ENCODE results near the gene LRP10. TPM values are rescaled to one million over a fixed set of nuclear protein-coding genes. Genes with fewer than 3 reads are reported as not detected.

Gene LRP10
- total and polyA plus RNA-seq, 4 donors: 25.7 to 148 (median 94.0) TPM

DNA sequence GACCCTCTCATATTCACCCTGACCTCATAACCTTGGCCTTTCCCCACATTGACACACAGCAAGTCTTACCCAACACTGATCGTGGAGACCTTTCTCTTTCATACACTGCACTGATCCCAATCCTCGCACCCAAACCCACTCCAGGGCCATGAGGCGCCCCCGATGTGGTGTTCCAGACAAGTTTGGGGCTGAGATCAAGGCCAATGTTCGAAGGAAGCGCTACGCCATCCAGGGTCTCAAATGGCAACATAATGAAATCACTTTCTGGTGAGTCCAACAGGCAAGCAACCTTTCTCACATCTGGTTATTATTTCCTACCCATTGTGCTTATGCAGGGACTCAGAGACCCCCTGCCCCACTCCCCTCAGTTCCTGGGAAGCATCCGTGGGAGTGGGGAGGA, 29.8 kb upstream of the LRP10 start:
- DNase-seq (no peak), ATAC-seq (ENCODE audit: insufficient read depth, low FRiP score) (no peak)
- Histone ChIP-seq H3K9me3 (ENCODE audit: control insufficient read depth in 4 of 4, insufficient read depth in 3 of 4, low read length in 3 of 4) (peaks cover 0 to 2% (median 0%) of the 10 kb centered on the region in 4 donors), H3K27ac (ENCODE audit: low read depth in 1 of 2, low read length in 1 of 2) (no peak overlapping the region), H3K4me3 (no peak overlapping the region), H3K36me3 (ENCODE audit: control insufficient read depth in 4 of 4, insufficient read depth in 4 of 4, low read length in 4 of 4) (peaks cover 0 to 59% (median 50%) of the 10 kb centered on the region in 4 donors), H3K27me3 (ENCODE audit: control insufficient read depth in 3 of 3, insufficient read depth in 3 of 3, low read length in 2 of 3) (no peaks in the 10 kb centered on the region), H3K4me1 (ENCODE audit: control insufficient read depth in 5 of 5, insufficient read depth in 5 of 5, low read length in 5 of 5) (peaks cover 0 to 31% (median 19%) of the 10 kb centered on the region in 5 donors), H3K9ac (ENCODE audit: insufficient read depth in 1 of 2, low read length in 2 of 2) (peak overlapping the region in 1 of 2 donors; percentile 38)
- 93 to 94% methylated on average over 8 of the region's 8 CpGs for WGBS, 2 donors
- TF ChIP-seq CTCF (IDR thresholded peaks at IDR 0.05; ENCODE audit: control extremely low read depth, extremely low read depth): no peak

DNA sequence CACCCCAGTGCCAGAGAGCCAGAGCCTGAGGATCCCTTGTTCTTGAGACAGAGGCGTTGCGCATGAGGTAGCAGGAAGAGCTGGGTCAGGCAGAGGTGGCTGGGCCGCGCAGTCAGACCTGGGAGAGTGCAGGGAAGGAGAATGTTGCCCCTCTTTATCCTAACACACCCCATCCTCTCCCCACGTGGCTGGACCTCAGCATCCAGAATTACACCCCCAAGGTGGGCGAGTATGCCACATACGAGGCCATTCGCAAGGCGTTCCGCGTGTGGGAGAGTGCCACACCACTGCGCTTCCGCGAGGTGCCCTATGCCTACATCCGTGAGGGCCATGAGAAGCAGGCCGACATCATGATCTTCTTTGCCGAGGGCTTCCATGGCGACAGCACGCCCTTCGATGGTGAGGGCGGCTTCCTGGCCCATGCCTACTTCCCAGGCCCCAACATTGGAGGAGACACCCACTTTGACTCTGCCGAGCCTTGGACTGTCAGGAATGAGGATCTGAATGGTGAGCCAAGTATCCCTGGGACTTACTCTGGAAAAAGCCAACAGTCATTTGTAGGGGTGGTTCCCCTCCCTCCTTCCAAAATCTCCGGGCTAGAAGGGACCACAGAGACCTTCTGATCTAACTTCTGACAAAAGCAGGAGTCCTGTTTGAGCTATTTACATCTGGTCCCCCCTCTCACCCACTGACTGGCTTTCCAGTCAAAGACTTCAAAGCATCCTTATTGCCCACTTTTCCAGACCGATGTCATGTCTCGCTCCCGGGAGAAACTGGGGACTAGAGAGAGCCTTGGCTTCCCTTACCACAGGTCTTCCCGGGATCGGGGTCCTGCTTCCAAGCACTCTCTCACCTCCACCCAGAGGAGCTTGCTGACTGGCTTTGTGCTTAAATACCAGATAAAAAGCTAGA, 29.1 kb upstream of the LRP10 start:
- Histone ChIP-seq H3K4me3 (no peak overlapping the region), H3K27ac (ENCODE audit: low read depth in 1 of 2, low read length in 1 of 2) (no peak overlapping the region), H3K9me3 (ENCODE audit: control insufficient read depth in 4 of 4, insufficient read depth in 3 of 4, low read length in 3 of 4) (peaks cover 0 to 2% (median 0%) of the 10 kb centered on the region in 4 donors), H3K36me3 (ENCODE audit: control insufficient read depth in 4 of 4, insufficient read depth in 4 of 4, low read length in 4 of 4) (peaks cover 0 to 62% (median 51%) of the 10 kb centered on the region in 4 donors), H3K27me3 (ENCODE audit: control insufficient read depth in 3 of 3, insufficient read depth in 3 of 3, low read length in 2 of 3) (no peaks in the 10 kb centered on the region), H3K4me1 (ENCODE audit: control insufficient read depth in 5 of 5, insufficient read depth in 5 of 5, low read length in 5 of 5) (peaks cover 0 to 34% (median 21%) of the 10 kb centered on the region in 5 donors), H3K9ac (ENCODE audit: insufficient read depth in 1 of 2, low read length in 2 of 2) (no peak overlapping the region)
- no peak for ATAC-seq (ENCODE audit: insufficient read depth, low FRiP score)
- TF ChIP-seq CTCF (IDR thresholded peaks at IDR 0.05; ENCODE audit: control extremely low read depth, extremely low read depth): no peak
- DNase-seq: no peak
- 91 to 92% methylated on average over 28 of the region's 28 CpGs for WGBS, 2 donors

DNA sequence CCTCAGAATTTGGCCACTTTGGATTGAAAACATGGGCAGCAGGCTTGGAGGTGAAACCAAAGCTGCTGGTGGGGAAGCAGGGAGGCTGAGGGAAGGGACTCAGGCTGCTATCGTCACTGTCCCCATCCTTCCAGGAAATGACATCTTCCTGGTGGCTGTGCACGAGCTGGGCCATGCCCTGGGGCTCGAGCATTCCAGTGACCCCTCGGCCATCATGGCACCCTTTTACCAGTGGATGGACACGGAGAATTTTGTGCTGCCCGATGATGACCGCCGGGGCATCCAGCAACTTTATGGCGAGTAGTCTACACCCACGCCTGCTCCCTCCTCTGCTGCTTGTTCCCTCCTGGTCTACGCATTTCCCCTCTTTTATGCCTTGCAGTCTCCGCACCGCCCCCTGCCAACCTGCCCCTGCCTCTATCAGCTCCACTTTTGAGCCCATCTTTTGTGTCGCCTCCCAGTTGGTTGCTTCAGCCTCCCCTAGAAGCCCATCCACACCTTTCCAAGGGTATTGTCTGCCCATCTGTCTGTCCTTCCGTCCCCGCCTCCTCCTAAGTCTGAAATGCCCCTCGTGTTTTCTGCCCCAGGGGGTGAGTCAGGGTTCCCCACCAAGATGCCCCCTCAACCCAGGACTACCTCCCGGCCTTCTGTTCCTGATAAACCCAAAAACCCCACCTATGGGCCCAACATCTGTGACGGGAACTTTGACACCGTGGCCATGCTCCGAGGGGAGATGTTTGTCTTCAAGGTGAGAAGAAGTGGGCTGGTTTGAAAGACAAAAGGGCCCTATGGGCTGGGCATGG, 28.2 kb upstream of the LRP10 start:
- TF ChIP-seq CTCF (IDR thresholded peaks at IDR 0.05; ENCODE audit: control extremely low read depth, extremely low read depth): no peak
- peaks cover 0 to 62% (median 51%) of the 10 kb centered on the region in 4 donors for H3K36me3 ChIP-seq (ENCODE audit: control insufficient read depth in 4 of 4, insufficient read depth in 4 of 4, low read length in 4 of 4)
- no peak overlapping the region for H3K4me3 ChIP-seq
- no peak for ATAC-seq (ENCODE audit: insufficient read depth, low FRiP score)
- H3K9ac ChIP-seq (ENCODE audit: insufficient read depth in 1 of 2, low read length in 2 of 2): no peak overlapping the region
- WGBS, 2 donors: 86 to 92% methylated on average over 21 of the region's 21 CpGs
- DNase-seq: no peak
- no peaks in the 10 kb centered on the region for H3K27me3 ChIP-seq (ENCODE audit: control insufficient read depth in 3 of 3, insufficient read depth in 3 of 3, low read length in 2 of 3)
- H3K9me3 ChIP-seq (ENCODE audit: control insufficient read depth in 4 of 4, insufficient read depth in 3 of 4, low read length in 3 of 4): peaks cover 0 to 2% (median 0%) of the 10 kb centered on the region in 4 donors
- peaks cover 0 to 37% (median 26%) of the 10 kb centered on the region in 5 donors for H3K4me1 ChIP-seq (ENCODE audit: control insufficient read depth in 5 of 5, insufficient read depth in 5 of 5, low read length in 5 of 5)
- no peak overlapping the region for H3K27ac ChIP-seq (ENCODE audit: low read depth in 1 of 2, low read length in 1 of 2)
